Cortex of kidney (tissue), 1 donor: Measurements from ENCODE around the gene TRMT10B.

ENCODE experiments used
- DNase-seq: peaks from one replicate; lab custom pipeline; 2025; lab: John Stamatoyannopoulos, UW

TRMT10B gene

DNA sequence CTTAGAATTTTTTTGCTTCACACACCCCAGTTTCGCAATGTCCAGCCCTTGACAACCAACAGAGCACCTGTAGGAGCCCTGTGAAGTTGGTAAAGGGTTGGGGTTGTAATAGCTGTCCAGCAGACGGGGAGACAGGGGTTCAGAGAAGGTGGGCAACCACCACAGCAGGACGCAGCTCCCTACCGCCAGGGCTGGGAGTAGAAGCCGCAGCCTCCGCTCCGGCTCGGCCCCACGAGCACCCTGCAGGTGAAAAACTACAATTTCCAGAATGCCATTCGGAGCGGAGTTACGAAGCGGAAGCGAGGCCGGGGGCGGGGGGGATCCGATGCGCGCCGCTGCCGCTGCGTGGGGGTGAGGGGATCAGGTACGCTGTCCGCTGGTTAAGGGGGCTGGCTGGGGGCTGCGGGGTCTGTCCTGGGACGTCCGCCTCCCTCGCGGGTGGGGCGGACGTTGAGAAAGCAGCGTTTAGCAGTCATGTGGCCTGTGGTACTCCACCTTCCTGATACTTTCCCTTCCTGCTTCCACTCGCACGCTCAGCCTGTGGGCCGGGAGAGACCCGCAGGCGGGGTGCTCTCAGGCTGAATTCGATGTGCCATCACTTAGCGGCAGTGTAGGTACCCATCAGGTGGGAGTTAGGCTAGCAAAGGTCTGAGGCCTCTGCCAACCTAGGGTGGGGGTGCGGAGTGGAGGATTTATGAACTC lies at the start of gene TRMT10B:
Gene TRMT10B, plus strand, starts transcription at position 317 of the 702 bp plus-strand sequence. CDS start 8,127 bp downstream, outside the sequence.
- DNase-seq: no peak

GRCh38 chr9:37705787-37706186 lies 47.8 kb upstream of the TRMT10B start:
- DNase-seq: no peak

DNA sequence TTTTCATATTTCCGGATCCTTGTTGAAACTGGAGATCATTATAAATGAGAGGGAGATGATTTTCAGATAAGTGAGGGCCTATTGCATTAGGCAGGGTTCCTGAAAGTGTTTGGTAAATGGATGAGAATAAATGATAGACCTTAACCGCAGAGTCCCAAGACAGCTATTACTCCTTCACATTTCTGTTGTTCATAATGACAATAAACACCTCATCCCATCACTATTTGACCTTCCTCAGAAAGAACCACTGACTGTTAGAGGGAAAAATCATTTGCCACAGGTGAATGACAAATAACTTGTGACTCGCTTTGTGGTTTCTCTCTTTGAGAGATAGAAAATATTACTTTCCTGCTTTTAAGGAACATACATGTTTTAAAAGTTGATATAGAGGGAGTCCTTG lies 47.3 kb upstream of the TRMT10B start:
- DNase-seq: no peak

- no peak for DNase-seq
Measured at GRCh38 chr9:37707748-37708147, 45.9 kb upstream of the TRMT10B start.

GRCh38 chr9:37710046-37710445 lies 43.6 kb upstream of the TRMT10B start:
- no peak for DNase-seq

DNA sequence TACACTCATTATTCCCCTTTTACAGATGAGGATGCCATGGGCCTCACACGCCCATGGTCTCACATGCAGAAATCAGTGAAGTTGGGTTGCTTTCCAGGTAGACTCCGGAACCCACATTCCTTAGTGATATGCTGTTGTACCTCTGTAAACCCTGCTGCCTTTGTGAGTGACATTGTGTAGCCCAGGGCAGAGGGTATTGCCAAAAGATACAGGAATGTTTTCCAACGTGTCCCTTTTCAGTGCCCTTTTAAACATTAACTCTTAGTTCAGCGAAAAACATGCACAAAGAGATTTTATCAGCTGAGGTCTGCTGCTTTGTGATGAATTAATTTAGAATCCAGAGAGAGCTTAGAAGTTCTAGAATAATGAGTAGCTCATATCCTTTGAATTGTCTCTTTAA lies 38.3 kb upstream of the TRMT10B start:
- no peak for DNase-seq

GRCh38 chr9:37715991-37716505 lies 37.6 kb upstream of the TRMT10B start:
- no peak for DNase-seq

- no peak for DNase-seq
Measured at GRCh38 chr9:37719526-37719925, 34.1 kb upstream of the TRMT10B start.

DNA sequence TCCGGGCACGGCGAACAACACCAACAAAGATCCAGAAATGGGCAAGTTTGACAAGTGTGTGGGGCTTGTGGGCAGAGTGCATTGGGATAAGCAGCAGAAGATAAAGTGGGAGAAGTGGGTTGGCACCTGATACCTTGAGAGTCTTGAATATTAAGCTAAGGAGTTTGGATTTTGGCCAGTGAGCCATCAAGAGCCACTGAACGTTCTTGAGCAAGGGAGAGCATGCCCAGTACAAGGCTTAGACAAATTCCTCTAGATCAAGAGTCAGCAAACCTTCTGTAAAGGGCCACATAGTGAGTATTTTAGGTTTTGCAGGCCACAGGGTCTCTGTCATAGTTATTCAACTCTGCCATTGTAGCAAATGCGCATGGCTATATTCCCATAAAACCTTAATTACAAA lies 26.6 kb upstream of the TRMT10B start:
- no peak for DNase-seq

- DNase-seq: no peak
Measured at GRCh38 chr9:37729499-37729898, 24.1 kb upstream of the TRMT10B start.

GRCh38 chr9:37730256-37730655 lies 23.3 kb upstream of the TRMT10B start:
- DNase-seq: no peak

GRCh38 chr9:37730839-37731238 lies 22.8 kb upstream of the TRMT10B start:
- DNase-seq: no peak

DNA sequence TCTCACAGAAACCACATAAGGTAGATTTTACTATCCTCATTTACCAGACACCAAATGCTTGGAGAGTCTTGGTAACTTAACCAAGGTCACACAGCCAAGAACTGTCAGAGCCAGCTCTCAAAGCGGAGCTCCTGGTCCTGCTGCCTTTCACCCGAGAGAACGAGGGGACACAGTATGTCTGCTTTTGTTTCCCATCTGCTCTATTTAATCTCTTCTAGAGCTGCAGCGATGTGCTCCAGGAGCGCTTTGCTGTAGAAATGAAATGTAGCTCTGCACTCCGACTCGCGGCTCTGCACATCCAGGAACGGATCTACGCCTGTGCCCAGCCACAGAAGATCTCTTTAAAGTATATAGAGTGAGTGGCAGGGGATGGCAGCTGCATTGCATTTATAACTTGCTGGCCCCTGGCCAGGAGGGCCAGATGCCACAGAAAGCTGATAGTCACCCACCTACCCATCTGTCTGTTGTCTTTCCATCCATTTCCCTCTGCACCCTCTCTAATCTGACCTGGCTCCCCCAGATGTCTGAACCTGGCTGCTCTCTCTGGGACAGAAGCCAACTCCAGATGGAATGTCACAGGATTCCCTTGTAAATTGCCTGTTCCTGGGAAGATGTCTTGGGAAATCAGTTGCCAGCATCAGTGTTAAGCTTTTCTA lies 21.4 kb upstream of the TRMT10B start:
- DNase-seq: no peak

DNA sequence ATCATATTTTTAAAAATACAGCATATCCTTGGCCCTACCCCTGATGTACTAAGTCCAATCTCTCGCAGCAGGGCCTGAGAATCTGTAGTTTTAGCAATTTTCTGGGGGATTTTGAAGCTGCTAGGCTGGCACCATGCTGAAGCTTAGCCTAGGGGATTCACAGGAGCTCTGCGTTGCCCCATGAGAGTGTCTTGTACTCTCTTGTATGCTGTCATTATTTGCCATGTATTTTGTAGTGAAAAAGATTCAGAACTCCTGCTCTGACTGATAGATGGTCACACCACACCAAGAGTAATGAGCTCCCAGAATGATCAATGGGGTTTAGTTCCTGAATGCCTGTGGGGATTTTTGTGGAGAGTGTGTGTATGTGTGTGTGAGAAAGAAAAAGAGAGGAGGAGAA lies 20.7 kb upstream of the TRMT10B start:
- DNase-seq: no peak

DNA sequence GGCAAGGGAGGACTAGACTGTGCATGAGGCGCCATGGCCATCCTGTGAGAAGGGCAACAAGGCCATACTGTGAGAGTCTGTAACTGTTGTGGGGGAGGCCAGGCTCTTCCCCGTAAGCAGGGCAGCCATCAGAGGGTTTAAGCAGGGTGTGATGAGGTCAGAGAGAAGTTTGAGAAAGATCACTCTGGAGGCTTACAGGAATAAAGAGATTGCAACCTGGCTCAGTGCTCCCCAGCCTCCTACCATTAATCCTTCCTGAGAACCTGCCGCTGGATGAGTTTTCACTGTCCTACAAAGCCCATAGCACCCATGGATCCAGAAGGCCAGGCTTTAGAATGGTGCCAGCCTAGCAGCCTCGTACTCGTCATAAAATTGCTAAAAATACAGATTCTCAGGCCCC lies 14.4 kb upstream of the TRMT10B start:
- DNase-seq: no peak

- no peak for DNase-seq
Measured at GRCh38 chr9:37740128-37740527, 13.5 kb upstream of the TRMT10B start.

DNA sequence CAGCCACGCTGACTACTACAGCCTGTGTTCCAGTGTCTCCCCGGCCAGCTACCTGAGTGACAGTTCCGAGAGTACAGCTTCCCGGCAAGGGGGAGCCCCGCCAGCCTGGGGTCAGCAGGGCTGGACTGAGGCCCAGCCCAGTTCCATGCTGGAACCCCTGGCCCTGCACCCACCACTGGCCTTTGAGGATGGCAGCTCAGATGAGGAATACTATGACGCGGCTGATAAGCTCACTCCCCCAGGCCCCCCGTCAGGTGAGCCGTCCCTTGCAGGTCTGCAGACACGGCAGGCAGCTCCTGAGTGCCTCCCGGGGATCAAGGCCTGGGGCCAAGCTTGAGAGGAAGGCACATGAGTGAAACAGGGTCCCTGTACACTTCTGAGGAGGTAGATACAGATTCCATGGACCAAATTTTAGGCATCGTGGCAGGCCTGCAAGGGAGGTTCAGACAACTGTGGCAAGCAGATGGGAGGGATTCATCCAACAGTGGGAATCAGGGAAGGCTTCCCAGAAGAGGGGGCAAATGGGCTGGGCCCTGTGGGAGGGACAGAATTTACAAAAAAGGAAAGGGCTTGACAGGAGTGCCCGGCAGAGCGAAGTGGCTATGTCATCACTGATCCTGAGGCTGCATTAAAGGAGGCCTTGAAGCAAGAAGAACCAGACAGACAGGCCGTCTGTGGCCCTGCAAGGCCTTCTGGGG lies 12.8 kb upstream of the TRMT10B start:
- no peak for DNase-seq

DNA sequence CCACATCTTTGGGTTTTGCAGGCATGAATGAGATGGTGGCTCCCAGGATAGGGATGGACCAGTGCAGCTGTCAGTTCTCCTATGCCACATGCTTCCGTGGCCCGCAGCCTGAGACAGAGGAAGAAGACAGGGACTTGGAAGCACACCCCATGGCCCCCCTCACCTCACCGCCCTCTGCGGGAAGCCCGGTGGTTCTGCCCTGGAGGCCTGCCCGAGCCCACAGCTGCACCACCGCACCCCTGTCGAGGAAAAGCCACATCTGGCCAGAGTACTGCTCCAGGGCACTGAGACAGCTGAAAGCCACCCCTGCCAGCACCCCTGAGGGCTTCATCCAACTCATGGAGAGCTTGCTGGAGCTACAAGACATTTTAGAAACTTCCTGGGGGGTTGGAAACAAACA lies 7.6 kb upstream of the TRMT10B start:
- DNase-seq: no peak

- DNase-seq: no peak
Measured at GRCh38 chr9:37746448-37747270, 6.9 kb upstream of the TRMT10B start.

- DNase-seq: no peak
Measured at GRCh38 chr9:37747271-37747753, 6.3 kb upstream of the TRMT10B start.

- no peak for DNase-seq
Measured at GRCh38 chr9:37749129-37749528, 4.5 kb upstream of the TRMT10B start.

DNA sequence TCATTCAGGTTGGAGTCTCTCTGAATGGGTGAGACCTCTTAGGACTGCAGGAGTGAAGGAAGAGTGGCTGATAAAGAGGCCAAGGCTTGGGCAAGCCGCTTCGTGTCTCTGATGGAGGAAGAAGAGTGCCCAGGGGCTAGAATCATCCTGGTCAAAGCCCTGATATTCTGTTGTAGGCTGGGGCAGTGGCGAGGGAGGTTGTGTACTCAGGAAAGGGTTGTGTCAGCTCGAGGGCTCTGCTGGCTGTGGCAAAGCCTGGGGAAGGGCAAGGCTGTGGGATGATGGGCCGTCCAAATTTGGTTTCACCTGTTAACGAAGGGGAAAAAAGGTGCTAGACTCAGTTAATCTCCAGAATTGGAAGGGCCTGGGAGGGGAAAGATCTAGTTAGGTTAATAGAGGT lies 2.4 kb upstream of the TRMT10B start:
- no peak for DNase-seq
